SIG-M5 treated with dmso at 0.1 percent for 504 hours (cell line): ENCODE data around the gene KIF17.
A peak's percentile ranks its signal among the peaks of the same experiment; 100 is the strongest.

Experiments
- DNase-seq: peaks from one replicate; lab custom pipeline; 2025; ENCODE audit not compliant: unreplicated experiment; lab: John Stamatoyannopoulos, UW

KIF17 gene

DNA sequence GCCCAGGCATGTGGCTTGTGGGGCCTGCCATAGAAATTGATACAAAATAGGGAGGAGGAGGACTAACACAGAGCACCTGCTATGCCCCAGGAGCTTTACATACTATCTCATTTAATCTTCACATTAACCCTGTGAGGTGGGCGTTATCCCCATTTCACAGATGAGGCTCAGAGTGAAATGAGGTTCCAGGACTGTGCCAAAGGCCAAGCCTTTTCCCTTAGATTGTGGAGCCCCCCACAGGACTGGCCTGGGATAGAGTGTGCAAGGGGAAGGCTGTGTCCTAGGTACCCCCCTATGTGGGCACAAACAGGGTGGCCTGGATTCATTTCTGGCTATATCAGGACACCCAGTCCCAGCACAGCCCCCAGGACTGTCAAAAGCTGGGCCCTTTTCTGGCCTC, 54.4 kb downstream of the KIF17 start:
- DNase-seq: no peak

- no peak for DNase-seq
Observed at GRCh38 chr1:20662110-20662475, 55.7 kb downstream of the KIF17 start.

DNA sequence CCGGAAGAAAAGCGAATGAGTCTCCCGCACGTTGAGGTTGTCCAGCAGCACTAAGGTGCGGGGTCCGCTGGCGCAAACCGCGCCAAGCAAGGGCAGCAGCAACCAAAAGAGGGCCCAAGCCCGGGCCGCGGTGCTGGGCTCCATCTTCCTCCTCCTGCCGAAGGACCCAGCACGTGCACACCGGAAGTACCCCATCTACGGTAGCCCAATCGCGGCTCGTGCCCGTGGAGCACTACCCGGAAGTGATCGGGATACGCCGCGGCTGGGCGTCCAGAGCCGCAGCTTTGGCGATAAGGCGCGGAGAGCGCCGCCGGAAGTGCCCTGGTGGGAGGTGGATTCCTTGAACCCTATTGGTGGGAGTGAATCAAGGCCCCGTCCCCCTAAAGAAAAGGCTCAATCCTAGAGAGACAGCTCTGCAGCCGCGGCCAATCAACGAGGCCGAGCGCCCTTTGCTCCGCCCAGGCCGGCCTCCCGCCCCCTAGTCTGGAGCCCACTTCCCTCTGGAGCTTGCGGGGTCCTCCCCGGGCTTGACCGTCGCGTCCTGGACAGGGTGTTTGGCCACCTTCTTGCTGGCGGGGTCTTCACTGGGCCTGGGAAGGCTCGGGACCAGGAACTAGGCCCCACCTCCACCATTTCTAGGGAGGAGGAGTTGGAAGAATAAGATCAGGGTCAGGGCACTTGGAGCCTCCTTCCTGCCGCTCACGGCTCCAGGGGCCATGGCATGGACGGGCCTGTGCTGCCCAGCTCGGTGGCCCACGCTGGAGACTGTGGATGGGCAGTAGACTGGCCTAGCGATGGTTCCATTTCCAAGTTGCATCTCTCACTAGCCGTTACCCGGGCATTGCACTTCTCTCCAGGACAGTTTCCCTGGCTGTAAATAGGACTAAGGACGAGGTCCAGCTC, 56.3 kb downstream of the KIF17 start, which contains the start of gene DDOST:
Gene DDOST (minus strand): TSS at position 163 of the 903 bp plus-strand sequence. CDS start 19 bp downstream, at position 144.
- DNase-seq: peak; percentile 96

- no peak for DNase-seq
Observed at GRCh38 chr1:20660847-20661206, 57.0 kb downstream of the KIF17 start.

DNA sequence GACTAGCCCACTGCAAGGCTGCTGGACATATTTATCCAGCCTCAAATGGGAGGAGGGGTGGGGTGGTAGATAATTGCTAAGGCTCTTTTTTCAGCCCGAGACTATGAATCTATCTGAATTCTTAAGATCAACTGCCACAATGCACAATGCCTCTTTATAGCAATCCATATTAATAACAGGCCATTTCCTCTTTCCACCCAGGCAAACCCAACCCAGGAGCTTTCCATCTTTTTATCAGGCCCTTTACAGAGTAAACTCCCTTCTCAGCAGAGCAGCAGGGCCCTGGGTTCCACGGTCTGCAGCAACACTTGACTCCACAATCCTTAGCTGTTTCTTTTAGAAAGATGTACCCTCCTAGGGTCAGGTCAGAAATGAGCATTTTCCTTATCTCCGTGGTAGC, 57.4 kb downstream of the KIF17 start:
- peak; percentile 16 for DNase-seq

DNA sequence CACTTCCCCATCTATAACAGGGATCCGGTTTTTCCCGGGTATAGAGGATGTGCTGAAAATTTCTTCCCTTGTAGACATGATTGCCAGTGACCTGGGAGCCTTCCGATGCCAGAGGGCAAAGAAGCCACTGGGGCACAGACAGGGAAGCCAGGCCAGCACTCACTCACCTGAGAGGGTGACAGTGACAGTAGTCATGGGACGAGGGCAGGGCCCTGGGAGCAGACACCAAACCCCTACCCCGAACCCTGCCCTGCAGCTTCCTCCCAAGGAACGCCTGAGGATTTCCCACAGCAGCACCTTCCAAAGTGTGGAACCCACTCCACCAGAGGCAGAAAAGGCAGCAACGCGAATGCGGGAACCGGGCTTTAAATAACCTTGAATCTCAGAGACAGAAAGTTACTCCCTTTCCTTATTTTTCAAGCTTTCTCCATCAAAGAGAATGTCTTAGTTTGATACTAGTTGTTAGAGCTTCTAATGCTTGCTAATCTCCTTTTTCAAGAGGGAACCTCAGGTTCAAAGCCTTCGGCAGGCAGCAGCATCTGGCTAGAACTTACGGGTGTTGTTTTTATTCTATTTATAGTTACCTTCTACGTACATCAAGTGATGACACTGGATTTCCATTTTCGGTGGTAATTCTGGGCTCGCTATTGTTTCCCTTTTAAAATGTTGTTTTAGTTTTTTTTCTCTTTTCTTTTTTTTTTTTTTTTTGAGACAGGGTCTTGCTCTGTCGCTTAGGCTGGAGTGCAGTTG, 59.5 kb downstream of the KIF17 start:
- DNase-seq: no peak

DNA sequence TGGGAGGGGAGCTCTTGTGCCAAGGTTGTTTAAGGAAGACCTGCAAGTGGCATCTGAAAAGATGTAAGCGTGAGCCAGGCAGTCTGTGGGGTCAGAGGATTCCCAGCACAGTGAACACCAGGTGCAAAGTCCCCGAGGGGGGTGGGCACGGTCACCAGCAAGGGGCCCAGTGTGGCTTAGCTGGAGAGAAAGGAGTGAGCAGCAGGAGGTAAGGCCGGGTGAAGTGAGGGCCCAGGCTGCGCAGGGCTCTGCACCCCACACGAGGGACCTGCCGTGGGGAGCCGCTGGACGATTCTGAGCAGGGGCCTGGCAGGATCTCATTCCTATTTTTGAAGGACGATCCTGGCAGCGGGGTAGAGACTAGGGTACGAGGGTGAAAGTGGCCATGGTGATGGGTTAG, 60.8 kb downstream of the KIF17 start:
- no peak for DNase-seq

DNA sequence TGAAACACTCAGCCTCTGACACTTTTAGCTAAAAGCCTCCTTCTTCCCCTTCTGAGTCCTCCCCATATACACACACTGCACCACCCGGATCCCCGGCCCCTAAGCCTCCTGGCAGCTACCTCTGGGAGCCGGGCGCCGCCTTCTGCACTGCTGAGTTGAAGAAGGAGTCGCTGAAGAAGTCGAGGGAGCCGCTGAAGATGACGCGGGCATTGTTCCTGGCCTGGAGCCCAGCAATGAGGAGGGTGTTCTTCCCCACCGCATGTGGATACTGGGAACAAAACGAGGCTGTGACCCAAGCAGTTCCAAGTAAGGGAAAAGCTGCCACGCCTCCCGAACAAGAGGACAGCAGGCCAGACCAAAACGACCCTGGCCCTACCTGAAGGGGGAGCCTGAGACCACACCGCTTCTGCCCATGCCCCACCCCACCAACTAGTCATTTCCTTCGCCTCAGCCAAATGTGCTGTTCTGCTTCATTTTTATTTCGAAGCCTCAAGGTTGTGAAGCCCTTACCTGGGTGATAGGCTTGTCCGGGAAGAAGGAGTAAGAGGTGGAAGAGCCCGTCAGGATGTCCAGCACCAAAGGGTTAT, 63.6 kb downstream of the KIF17 start:
- DNase-seq: no peak

- no peak for DNase-seq
Observed at GRCh38 chr1:20652300-20652699, 65.5 kb downstream of the KIF17 start.

GRCh38 chr1:20648946-20649345, 68.9 kb downstream of the KIF17 start:
- no peak for DNase-seq

DNA sequence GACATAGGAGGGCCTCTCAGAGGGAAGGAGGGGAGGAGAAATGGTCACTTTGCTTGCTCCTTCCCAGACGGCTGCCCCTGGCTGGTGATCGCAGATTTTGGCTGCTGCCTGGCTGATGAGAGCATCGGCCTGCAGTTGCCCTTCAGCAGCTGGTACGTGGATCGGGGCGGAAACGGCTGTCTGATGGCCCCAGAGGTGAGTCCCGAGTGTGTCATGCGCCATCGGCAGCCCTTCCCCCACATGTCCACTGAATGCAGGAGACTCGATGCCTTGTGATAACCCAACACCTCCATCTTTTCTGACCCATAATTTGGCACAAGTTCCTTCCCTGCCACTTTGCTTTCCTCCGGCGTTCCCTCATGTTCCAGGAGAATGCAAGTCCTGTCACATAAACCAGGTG, 69.4 kb downstream of the KIF17 start:
- no peak for DNase-seq

- no peak for DNase-seq
Observed at GRCh38 chr1:20645414-20645813, 72.4 kb downstream of the KIF17 start.

- no peak for DNase-seq
Observed at GRCh38 chr1:20644416-20644815, 73.4 kb downstream of the KIF17 start.

- no peak for DNase-seq
Observed at GRCh38 chr1:20643080-20643479, 74.7 kb downstream of the KIF17 start.

GRCh38 chr1:20641975-20642374, 75.8 kb downstream of the KIF17 start:
- DNase-seq: no peak

GRCh38 chr1:20640183-20640597, 77.6 kb downstream of the KIF17 start:
- peak; percentile 62 for DNase-seq

DNA sequence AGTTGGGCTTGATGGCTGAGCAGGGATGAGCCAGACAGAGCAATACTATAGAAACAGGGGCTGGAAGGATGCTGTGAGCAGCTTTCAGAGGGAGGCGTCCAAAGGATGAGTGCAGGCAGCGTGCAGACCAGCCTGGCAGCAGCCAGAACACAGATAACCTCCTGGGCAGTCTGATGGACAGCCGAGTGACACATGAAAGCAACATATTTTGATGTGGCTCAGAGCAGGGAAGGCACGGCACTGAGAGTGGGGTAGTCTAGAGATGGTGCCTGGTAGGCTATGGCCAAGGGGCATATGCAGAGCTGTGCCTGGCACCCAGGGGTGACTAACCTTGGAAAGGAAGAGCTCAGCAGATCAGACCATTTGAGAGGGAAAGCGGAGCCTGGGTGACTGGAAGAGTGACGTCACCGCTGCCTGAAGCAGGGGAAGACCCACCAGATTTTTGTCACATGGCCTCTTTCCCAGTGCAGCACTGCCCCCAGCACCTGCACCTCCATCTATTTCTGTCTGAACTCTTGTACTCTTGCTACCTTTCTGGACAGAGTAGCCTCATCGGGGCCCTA, 80.9 kb downstream of the KIF17 start:
- DNase-seq: no peak

- peak; percentile 16 for DNase-seq
Observed at GRCh38 chr1:20634594-20635084, 83.2 kb downstream of the KIF17 start.

- no peak for DNase-seq
Observed at GRCh38 chr1:20634065-20634593, 83.7 kb downstream of the KIF17 start.

GRCh38 chr1:20633190-20634064, 84.4 kb downstream of the KIF17 start, which contains the start of gene PINK1:
Gene PINK1 (plus strand): TSS chr1:20633458. CDS start chr1:20633549, 91 bp downstream.
- DNase-seq: peak; percentile 56
